Mononuclear cell (primary cell): ENCODE measurements around the gene LRSAM1. TPM values are rescaled to one million over a fixed set of nuclear protein-coding genes. Genes with fewer than 3 reads are reported as not detected.
A peak's percentile ranks its signal among the peaks of the same experiment; 100 is the strongest.

Source experiments
- H3K27me3 ChIP-seq: 2 replicates; pipeline ENCODE4 v1.6.0; 2011; ENCODE audit warnings: low read length, control low read depth; ENCODE audit not compliant: insufficient read depth
- H3K4me1 ChIP-seq: 2 replicates; pipeline ENCODE4 v1.5.1; 2011; ENCODE audit warnings: mild to moderate bottlenecking, low read length, control low read depth; ENCODE audit not compliant: insufficient read depth
- H3K4me3 ChIP-seq: 2 replicates; pipeline ENCODE4 v1.5.1; 2011; ENCODE audit warnings: mild to moderate bottlenecking, low read length, moderate library complexity
- H3K9me3 ChIP-seq: 2 replicates; pipeline ENCODE4 v1.5.1; 2011; ENCODE audit warnings: low read depth, mild to moderate bottlenecking, control low read depth, low read length
- total RNA-seq: library from RNA; depleted of rRNA; stranded (reverse); fragments of >200 nt; gene quantifications from one replicate; pipeline ENCODE4 v1.2.3, GENCODE V29; 2012

LRSAM1 gene
- total RNA-seq, 1 donor: 6.8 TPM

DNA sequence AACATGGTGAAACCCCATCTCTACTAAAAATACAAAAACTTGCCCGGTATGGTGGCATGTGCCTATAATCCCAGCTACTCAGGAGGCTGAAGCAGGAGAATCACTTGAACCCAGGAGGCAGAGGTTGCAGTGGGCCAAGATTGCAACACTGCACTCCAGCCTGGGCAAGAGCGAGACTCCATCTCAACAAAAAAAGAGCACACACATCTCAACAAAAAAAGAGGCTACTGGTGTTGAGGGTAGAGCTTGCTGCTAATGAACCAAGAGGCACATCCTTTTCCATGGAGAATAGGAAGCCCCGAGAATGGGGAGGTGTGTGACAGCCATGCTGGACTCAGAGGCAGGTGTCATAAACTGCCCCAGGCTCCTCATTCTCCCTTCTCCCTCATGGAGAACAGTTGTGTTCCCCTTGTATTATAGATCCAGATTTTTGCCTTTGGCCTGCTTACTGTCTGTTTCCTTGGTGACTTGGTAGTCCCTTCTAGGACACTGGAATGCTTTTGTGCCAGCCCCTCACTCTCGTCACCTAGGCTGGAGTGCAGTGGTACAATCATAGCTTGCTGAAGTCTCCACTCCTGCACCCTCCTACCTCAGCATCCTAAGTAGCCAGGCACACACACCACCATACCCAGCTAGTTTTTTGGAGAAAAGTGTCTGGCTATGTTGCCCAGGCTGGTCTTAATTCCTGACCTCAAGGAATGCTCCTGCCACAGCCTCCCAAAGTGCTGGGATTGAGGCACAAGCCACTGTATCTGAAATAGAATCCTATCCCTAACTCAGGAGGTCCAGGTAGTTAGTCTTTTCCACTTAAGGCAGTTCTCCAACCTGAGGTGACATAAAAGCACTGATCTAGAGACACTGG lies 5.2 kb upstream of the LRSAM1 start:
- no peaks in the 10 kb centered on the region for H3K9me3 ChIP-seq
- H3K4me1 ChIP-seq: peaks cover 27% of the 10 kb centered on the region

DNA sequence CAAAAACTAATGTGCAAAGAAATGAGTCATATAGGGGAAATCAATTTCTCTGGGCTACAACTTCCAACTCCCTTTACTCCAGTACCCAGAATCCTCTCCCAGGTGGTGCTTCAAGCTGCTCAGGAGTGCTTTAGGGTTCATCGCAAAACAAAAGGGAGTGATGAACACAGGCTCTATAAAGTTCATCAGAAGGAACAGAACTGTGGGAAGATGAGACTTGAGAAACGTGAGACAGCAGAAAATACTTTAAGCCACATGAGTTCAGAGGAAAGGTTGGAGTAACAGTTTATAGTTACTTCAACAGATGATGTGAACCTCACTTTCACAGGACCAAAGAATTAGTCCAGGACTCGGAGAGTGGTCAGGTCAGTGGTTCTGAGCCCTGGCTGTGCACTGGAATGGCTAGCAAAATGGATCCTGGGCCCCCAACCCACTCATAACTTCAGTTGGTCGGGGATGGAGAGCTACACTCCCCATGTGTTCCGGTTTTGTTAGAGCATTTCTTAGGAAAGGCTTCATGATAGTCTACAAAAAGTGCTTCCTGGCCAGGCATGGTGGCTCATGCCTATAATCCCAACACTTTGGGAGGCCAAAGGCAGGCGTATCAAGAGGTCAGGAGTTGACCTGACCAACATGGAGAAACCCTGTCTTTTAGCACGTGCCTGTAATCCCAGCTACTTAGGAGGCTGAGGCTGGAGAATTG lies 4.4 kb upstream of the LRSAM1 start:
- Histone ChIP-seq H3K4me3 (no peak overlapping the region), H3K4me1 (peaks cover 27% of the 10 kb centered on the region), H3K27me3 (no peaks in the 10 kb centered on the region), H3K9me3 (no peaks in the 10 kb centered on the region)

More for the DNA sequence above, 5.2 kb upstream of the LRSAM1 start:
- H3K27me3 ChIP-seq: no peaks in the 10 kb centered on the region
- no peak overlapping the region for H3K4me3 ChIP-seq

DNA sequence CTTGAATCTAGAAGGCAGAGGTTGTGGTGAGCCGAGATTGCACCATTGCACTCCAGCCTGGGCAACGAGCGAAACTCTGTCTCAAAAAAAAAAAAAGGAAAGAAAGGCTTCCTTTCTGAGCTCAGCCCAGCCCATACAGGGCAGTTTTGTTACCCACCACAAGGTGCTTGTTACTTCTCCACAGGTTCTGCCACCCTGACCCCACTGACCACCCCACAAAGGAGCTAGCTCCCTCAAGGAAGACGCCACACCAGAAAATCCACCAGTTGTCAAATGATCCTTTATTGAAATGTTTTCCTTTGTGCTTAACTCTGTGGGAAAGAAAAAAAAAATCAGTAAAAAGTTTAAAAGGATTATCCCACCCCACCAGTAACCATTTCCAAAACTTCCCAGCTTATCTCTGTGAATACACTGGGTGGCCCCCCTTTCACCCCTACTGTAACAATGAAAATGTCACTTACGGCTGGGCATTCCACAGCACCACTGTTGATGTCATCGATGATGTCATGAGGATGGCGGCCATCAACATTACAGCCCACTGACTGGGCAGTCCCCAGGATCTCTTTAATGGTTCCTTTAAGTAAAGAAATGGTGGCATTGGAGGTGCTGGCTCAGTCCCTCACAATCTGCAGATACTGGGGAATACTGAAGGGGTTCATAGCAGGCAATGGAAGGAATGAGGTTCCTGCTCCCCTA lies 3.7 kb upstream of the LRSAM1 start:
- Histone ChIP-seq H3K4me3 (no peak overlapping the region), H3K4me1 (peaks cover 34% of the 10 kb centered on the region)

DNA sequence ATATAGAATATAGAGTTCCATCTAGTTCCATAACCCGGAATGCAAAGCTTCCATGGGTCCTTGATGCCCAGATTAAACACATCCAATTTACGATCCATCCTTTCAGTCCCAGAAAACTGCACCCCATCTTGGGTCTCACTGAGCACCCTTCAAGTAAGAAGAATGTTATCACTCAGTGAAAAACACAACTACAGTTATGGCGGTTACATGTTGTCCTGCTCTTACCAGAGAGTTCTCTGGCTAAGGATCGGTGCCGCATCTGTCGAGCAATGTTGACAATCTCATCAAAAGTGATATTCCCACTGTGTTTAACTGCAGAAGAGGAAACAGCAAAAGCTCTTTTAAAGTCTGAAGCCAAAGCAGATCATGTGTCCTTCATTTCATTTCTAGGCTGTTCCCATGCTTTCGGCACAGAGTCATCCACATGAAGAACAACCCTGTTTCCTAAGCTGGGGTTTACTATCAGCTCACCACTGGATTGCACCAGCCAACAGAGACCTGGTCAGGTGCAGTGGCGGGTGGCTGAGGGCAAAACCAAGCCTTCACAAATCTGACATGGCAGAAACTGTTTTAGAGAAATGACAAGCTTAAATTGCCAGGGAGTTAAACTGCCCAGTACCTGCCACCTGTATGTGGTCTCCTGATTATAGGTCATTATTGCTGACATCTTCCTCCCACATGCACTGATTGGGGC lies 3.1 kb upstream of the LRSAM1 start:
- H3K27me3 ChIP-seq: no peaks in the 10 kb centered on the region
- H3K9me3 ChIP-seq: no peaks in the 10 kb centered on the region
- H3K4me3 ChIP-seq: no peak overlapping the region
- peaks cover 37% of the 10 kb centered on the region for H3K4me1 ChIP-seq

More for the DNA sequence above, 3.7 kb upstream of the LRSAM1 start:
- Histone ChIP-seq H3K9me3 (no peaks in the 10 kb centered on the region), H3K27me3 (no peaks in the 10 kb centered on the region)

DNA sequence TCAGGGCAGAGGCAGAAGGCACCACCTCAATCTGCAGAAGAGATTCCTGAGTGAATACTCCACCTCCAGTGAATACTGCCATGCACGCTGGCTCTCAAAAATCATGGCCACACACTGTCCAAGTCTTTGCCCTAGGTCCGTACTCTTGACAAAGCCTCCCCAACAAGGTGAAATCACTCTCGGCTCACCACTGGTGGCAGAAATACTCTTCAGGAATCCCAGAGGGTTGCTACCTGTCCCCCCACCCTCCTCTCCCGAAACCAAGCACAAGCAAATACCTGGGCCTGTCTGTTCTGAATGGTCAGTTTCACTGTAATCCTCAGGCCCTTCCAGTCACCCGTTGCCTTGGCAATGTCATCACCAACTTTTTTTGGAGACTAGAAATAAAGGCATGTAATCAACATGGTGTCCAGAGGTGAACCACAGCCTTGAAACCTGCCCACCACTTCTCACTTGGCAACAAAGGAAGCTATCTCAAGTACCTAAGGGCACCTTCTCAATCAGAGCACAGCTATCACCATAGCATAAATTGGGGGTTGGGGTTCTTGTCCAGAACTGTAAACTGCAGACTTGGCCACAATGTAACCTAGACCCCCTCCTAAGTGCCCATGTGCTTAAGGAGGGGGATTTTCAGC lies 1.9 kb upstream of the LRSAM1 start:
- Histone ChIP-seq H3K4me3 (no peak overlapping the region), H3K4me1 (peaks cover 39% of the 10 kb centered on the region), H3K9me3 (no peaks in the 10 kb centered on the region), H3K27me3 (no peaks in the 10 kb centered on the region)

DNA sequence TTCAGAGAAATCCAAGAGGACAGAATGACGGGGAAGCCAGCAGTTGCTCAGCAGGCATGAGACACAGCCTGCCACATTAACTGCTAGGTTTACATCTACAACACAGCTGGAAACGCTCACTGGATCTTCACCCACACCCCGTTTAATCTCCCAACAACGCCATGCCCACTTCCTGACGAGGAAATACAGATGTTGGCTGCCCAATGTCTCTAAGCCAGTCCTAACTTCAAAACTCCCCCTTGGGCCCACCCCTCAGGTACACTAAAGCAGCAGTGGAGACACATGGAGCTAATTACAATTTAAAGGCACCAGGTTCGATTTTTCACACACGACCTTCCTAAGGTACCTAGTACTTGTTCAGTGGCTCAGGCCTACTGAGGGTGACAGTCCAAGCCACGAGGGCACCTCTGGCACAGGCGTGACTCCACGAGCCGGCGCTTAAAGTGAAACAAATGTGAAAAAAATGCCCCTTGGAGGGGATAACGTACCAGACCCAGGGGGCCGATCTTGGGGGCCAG lies 1.0 kb upstream of the LRSAM1 start:
- no peaks in the 10 kb centered on the region for H3K27me3 ChIP-seq
- peak overlapping the region; percentile 95 for H3K4me3 ChIP-seq
- H3K9me3 ChIP-seq: no peaks in the 10 kb centered on the region
- H3K4me1 ChIP-seq: peaks cover 47% of the 10 kb centered on the region

DNA sequence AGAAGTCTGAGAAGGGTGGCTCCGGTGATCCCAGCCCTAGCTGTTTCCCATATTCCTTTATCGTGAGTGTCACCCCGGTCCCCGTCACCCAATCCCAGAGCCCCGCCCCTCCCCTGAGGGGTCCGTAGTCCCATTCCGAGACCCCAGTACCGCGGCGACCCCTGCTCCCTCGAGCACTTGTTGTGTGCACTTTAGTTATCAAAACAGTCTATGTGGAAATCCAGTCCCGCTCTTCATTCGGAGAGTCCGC lies 223 bp downstream of the LRSAM1 start:
- Histone ChIP-seq H3K4me3 (peak overlapping the region; percentile 95), H3K9me3 (no peaks in the 10 kb centered on the region), H3K27me3 (no peaks in the 10 kb centered on the region), H3K4me1 (peaks cover 58% of the 10 kb centered on the region)

DNA sequence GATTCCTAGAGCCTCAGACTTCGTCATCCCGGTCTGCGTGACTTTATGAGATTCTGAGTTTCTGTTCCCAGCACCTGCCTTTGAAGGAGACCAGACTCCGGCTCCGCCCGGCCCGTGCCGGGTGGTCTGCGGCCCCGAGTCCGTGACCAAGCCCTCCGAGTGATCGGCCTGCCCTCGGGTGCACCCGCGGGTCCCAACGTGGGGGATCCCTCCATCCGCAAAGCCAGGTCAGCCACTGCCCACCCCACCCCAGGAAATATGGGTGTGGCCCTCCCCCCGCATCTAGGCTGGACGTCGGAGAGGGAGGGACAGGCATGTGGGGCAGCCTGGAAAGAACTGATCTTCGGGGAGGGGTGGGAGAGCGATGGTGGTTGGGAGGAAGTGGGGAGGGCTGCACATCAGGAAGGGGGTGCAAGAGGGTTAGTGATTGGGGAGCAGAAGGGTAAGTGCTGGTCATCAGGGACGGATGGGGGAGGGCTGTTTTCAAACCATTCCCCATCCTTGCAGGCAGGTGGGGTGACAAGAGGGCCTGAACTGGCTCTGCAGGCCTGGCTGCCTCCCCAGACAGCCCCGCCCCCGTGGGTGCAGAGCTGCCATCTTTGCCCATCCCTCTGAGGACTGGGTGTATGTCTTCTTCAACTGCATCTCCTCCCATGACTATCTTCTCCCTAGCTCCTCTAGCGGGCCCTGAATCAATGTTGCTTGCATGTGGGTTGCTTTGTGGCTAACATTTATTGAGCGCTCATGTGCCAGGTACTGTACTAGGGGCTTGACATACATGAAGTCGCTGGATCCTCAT lies 747 bp downstream of the LRSAM1 start:
- Histone ChIP-seq H3K4me3 (peak overlapping the region; percentile 95), H3K27me3 (no peaks in the 10 kb centered on the region), H3K4me1 (peaks cover 58% of the 10 kb centered on the region), H3K9me3 (no peaks in the 10 kb centered on the region)

DNA sequence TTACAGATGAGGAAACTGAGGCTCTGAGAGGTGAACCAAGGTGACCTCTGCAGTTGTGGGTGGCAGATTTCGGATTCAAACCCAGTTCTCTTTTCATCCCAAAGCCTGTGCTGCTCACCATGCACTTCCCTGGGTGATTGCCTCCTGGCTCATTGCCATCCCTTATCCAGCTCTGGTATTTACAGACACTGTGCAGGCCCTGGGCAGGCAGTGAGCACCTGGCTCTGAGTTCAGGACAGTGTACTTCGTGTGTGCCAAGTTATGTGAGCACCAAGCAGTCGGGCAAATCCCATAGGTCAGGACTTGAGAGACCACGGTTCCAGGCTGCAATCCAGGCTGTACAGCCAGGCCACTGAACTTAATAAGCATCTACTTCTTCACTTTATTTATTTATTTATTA lies 1.4 kb downstream of the LRSAM1 start:
- Histone ChIP-seq H3K27me3 (no peaks in the 10 kb centered on the region), H3K4me3 (no peak overlapping the region), H3K4me1 (peaks cover 58% of the 10 kb centered on the region)

DNA sequence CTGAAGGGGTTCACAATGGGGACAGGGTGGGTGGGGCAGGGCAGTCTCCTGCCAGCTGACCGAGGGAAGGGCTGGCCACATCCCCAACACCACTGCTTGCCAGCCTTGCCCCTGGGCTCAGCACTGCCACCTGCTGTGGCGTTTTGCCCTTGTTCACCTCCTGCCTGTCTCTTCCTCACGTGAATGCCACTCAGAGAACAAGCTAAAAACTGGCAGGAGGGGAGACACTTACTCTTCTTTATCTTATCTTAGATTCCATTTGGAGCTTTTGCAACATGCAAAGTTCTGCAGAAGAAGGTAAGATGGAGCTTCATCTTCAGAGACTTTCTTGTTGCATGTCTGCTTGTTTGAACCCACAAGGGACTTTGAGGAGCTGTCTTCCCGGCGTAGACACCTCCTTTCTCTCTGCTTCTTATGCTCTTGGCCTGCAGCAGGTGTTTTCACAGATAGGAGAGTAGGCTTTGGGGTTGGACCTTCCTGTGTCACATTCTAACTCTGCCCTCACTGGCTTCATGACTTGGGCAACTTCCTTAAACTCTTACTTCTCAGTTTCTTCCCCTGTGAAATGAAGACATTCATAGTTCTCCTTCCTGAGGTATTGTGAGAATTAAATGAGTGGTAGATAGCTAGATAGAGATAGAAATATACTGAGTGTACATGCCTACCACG lies 4.1 kb downstream of the LRSAM1 start:
- Histone ChIP-seq H3K4me3 (no peak overlapping the region), H3K27me3 (no peaks in the 10 kb centered on the region)

More for the DNA sequence above, 1.4 kb downstream of the LRSAM1 start:
- no peaks in the 10 kb centered on the region for H3K9me3 ChIP-seq

DNA sequence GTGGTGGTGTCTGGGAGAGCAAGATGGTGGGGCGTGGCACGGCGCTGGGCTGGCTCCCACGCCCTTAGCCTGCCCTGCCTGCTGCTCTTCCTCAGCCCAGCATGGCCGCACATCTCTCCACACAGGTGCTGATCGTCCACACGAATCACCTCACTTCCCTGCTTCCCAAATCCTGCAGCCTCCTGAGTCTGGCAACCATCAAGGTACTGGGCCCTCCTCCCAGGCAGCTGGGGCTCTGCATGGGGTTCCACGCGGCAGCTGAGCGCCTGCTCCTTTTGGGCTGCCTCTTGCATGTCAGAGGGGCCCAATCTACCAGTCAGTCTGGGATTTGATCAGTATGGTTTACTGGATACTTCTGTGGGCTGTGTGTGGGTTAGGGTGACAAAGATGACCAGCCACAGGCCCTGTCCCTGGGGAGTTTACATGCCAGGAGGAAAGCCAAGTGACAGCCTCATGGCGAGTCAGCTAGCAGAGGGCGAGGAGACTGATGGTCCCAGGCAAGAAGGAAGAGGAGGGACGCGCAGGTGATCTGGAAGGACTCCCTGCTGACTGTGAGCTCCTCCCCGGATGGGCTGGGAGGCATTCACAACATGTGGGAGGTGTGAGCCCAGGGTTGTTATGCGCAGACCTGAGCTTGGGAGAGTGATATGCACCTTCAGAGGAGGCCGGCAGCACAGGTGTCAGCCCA lies 6.0 kb downstream of the LRSAM1 start:
- Histone ChIP-seq H3K4me3 (no peak overlapping the region), H3K27me3 (no peaks in the 10 kb centered on the region), H3K4me1 (peaks cover 26% of the 10 kb centered on the region), H3K9me3 (no peaks in the 10 kb centered on the region)

More for the DNA sequence above, 4.1 kb downstream of the LRSAM1 start:
- no peaks in the 10 kb centered on the region for H3K9me3 ChIP-seq
- peaks cover 32% of the 10 kb centered on the region for H3K4me1 ChIP-seq

DNA sequence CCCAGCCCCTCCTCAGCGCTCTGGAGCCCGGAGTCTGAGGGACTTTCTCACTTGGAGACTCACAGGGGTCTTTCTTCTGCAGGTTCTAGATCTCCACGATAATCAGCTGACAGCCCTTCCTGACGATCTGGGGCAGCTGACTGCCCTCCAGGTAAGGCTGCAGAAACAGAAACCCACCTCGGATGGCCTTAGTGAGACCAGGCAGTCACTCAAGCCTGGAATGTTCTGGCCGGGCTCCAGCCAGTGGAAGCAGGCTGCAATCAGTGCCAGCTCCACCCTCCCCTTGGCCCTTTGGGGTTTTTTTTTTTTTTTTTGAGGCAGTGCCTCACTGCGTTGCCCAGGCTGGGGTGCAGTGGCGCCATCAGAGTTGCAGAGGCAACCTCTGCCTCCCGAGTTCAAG lies 7.6 kb downstream of the LRSAM1 start:
- Histone ChIP-seq H3K4me1 (peaks cover 21% of the 10 kb centered on the region), H3K9me3 (no peaks in the 10 kb centered on the region), H3K4me3 (no peak overlapping the region), H3K27me3 (no peaks in the 10 kb centered on the region)

DNA sequence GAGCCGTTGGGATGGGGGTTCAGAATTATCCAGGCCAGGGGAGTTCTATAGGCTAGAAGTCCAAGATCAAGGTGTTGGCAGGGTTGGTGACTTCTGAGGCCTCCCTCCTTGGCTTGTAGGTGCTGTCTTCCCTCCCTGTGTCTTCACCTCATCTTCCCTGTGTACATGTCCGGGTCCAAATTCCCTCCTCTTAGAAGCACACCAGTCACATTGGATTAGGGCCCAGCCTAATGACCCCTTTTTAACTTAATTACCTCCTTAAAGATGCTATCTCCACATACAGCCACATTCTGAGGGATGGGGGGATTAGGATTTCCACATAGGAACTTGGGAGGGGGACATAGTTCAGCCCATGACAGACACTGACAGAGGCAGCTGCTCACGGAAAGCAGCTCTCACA lies 12.1 kb downstream of the LRSAM1 start:
- Histone ChIP-seq H3K27me3 (no peaks in the 10 kb centered on the region), H3K4me1 (no peaks in the 10 kb centered on the region), H3K4me3 (no peak overlapping the region), H3K9me3 (no peaks in the 10 kb centered on the region)
